Stomach (tissue), 9 donors: ENCODE results near the gene TRAK1. TPM values are rescaled to one million over a fixed set of nuclear protein-coding genes. Genes with fewer than 3 reads are reported as not detected.

Source experiments
- DNase-seq, 2 donors: peaks; one replicate each; pipeline versions ENCODE4 v3.0.0 to v3.0.0-alpha.2; 2013 to 2019
- H3K27ac ChIP-seq, 5 donors: fragments of 200-600 bp in 4 of 5; sonication (generic) in 4 of 5; one replicate each; pipeline ENCODE4 v1.5.1; 2013 to 2019; ENCODE audit warnings: mild to moderate bottlenecking in 1 of 5, moderate library complexity in 1 of 5
- H3K27me3 ChIP-seq, 3 donors: fragments of 200-600 bp; sonication (generic); one replicate each; pipeline ENCODE4 v1.5.1; 2017 to 2019; ENCODE audit warnings: mixed run types in 1 of 3
- H3K36me3 ChIP-seq, 4 donors: fragments of 200-600 bp; sonication (generic); 1 replicate in 3 of 4; 2 replicates in 1 of 4; pipeline ENCODE4 v1.5.1; 2016 to 2019
- H3K4me1 ChIP-seq, 4 donors: fragments of 200-600 bp; sonication (generic); one replicate each; pipeline ENCODE4 v1.5.1; 2016 to 2019
- H3K4me3 ChIP-seq, 4 donors: fragments of 200-600 bp; sonication (generic) in 3 of 4; one replicate each; pipeline ENCODE4 v1.5.1; 2016 to 2019; ENCODE audit warnings: mild to moderate bottlenecking in 1 of 4
- H3K9me3 ChIP-seq, 4 donors: fragments of 200-600 bp; sonication (generic); one replicate each; pipeline ENCODE4 v1.5.1; 2016 to 2019
- EP300 ChIP-seq: sonication (generic); formaldehyde crosslinking; IDR thresholded peaks from one replicate; pipeline ENCODE4 v1.6.1; 2017; ENCODE audit warnings: antibody characterized with exemption
- POLR2A ChIP-seq, 4 donors: fragments of 450-650 bp; IDR thresholded peaks; one replicate each; pipeline ENCODE4 v1.6.1; 2016; ENCODE audit warnings: antibody characterized with exemption in 4 of 4, control low read depth in 2 of 4, mild to moderate bottlenecking in 1 of 4, moderate library complexity in 1 of 4
- POLR2AphosphoS5 ChIP-seq, 3 donors: sonication (generic); formaldehyde crosslinking; IDR thresholded peaks; one replicate each; pipeline ENCODE4 v1.6.1; 2016; ENCODE audit warnings: antibody characterized with exemption in 3 of 3
- WGBS, 5 donors: extraction: QIAGEN DNeasy Blood & Tissue Kit in 3 of 5; methylation state at CpG; one replicate each; pipeline versions ENCODE4 v1.1.5 to v1.1.7; 2013 to 2018; 5-methylcytosine and 5-hydroxymethylcytosine counted together
- intact Hi-C: fragments of 100-400 bp; cut with DNase I; formaldehyde crosslinking; loops from one replicate; pipeline ENCODE4 v1.15.1; 2023; ENCODE audit warnings: low total_unique reads
- polyA plus RNA-seq, 3 donors: library from polyadenylated mRNA; stranded (reverse); fragments of 200-250 nt; gene quantifications; one replicate each; pipeline ENCODE4 v1.2.3, GENCODE V29; 2013
- total RNA-seq, 5 donors: library from RNA; depleted of rRNA; stranded (reverse); fragments of >200 nt; gene quantifications; one replicate each; pipeline versions ENCODE4 v1.1.0 to v1.2.3, GENCODE V29; 2014 to 2016
- TF ChIP-seq, protein P1 (sequence below), 7 experiments: fragments of 450-650 bp in 4 of 7; fragments of 200-600 bp in 3 of 7; sonication (generic) in 3 of 7; IDR thresholded peaks; one replicate each; pipeline ENCODE4 v1.5.1; 2016 to 2019; ENCODE audit warnings: antibody characterized with exemption in 7 of 7, control low read depth in 2 of 7, mild to moderate bottlenecking in 1 of 7
- donor health status: healthy with polysubstance abuse.
- donor health status: Bipolar disorder and iron deficiency.
- donor health status: healthy.

TRAK1 gene
- total and polyA plus RNA-seq, 8 donors, result 17.2 to 328 (median 86.0) TPM

DNA sequence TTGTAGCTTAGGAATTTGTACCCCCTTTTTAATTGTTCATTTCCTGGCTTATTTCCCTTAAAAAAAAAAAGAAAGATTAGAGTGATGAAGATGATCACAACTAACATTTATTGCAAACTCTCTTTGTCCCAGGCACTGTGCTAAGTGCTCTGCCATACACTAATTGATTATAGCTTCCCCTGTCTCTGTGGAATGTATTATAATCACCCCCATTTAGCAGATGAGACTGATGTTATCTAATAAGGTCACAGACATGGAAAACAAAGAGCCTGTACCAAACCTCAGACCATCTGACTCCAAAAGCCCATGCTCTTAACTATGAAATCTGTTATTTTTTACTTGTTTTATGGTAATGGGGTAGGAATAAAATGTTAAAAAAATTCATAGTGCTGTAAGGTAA is 53.1 kb downstream of the TRAK1 start:
- DNase-seq, result no peak

DNA sequence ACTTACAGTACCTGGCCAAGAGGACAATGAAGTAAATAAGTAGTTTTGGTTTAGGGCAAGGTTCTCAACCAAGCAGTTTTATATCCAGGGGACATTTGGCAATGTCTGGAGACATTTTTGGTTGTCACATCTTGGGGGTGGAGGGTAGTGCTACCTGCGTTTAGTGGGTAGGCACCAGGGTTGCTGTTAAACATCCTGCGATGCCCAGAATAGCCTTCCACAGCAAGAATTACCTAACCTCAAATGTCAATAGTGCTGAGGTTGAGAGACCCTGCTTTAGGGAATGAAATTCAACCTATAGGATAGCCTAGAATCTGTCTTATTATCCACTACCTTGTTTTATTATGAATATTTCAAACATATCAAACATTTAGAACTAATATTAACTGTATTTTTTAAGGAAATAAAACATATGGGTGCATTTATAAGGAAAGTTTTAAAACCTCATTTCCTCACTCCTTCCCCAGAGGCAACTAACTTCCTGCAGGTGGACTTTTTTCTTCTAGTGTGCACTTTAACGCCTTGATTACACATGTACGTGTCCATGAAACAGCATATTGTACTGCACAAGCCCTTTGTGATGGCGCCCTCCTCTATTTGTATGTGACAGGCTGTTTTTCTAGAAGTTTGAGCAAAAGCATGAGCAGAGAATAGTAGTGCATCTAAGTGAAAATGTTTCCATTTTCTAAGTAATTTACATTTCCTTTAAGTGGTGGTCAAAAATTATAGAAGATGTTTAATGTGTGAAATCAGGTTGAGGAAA is 57.1 kb downstream of the TRAK1 start:
- Histone ChIP-seq H3K27ac (peak overlapping the region in 1 of 5 donors; percentile 14), H3K4me1 (peaks cover 20 to 49% (median 37%) of the 10 kb centered on the region in 4 donors), H3K4me3 (no peak overlapping the region), H3K9me3 (no peaks in the 10 kb centered on the region), H3K36me3 (no peaks in the 10 kb centered on the region), H3K27me3 (no peaks in the 10 kb centered on the region)
- TF ChIP-seq POLR2A (IDR thresholded peaks at IDR 0.05), result no peak
- TF ChIP-seq, protein P1, sequence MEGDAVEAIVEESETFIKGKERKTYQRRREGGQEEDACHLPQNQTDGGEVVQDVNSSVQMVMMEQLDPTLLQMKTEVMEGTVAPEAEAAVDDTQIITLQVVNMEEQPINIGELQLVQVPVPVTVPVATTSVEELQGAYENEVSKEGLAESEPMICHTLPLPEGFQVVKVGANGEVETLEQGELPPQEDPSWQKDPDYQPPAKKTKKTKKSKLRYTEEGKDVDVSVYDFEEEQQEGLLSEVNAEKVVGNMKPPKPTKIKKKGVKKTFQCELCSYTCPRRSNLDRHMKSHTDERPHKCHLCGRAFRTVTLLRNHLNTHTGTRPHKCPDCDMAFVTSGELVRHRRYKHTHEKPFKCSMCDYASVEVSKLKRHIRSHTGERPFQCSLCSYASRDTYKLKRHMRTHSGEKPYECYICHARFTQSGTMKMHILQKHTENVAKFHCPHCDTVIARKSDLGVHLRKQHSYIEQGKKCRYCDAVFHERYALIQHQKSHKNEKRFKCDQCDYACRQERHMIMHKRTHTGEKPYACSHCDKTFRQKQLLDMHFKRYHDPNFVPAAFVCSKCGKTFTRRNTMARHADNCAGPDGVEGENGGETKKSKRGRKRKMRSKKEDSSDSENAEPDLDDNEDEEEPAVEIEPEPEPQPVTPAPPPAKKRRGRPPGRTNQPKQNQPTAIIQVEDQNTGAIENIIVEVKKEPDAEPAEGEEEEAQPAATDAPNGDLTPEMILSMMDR (IDR thresholded peaks at IDR 0.05), result no peak
- no peak for TF ChIP-seq POLR2AphosphoS5 (IDR thresholded peaks at IDR 0.05)
- TF ChIP-seq EP300, result no peak
- intact Hi-C loops, result no loop called here
- WGBS, 5 donors, result 48 to 58% (median 54%) methylated on average over 5 of the region's 5 CpGs
- peak in 1 of 2 donors; percentile 52 for DNase-seq

More for the DNA sequence above, 53.1 kb downstream of the TRAK1 start:
- no peak overlapping the region for H3K4me3 ChIP-seq
- H3K27ac ChIP-seq, result no peak overlapping the region
- TF ChIP-seq EP300 (no peak), POLR2A (IDR thresholded peaks at IDR 0.05) (no peak), POLR2AphosphoS5 (IDR thresholded peaks at IDR 0.05) (no peak)
- TF ChIP-seq, protein P1 (IDR thresholded peaks at IDR 0.05), result no peak
- intact Hi-C loops, result no loop called here
- no peaks in the 10 kb centered on the region for H3K9me3 ChIP-seq
- H3K4me1 ChIP-seq, result peaks cover 9 to 24% (median 16%) of the 10 kb centered on the region in 4 donors
- H3K27me3 ChIP-seq, result no peaks in the 10 kb centered on the region
- H3K36me3 ChIP-seq, result peaks cover 0 to 3% (median 0%) of the 10 kb centered on the region in 4 donors

DNA sequence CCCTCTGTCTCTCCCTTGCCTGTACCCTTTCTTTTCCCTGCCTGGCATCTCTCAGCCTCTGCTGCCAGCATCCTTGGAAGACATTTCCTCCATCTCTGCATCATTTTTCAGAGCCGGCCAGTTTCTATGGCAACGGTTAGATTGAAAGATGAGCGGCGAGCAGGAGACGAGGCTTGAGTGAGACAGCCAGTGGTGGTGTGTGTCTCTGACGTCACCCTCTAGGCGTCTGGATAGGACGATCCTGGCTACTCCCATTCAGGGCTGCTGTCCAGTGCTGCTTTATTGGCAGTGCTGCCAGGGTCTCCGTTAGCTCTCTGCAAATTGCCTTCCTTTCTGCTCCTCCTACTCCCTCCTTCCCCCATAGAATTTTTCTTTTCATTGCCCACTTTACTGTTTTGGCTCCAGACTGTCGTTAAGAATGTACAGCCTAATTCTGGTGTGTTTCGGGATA is 57.9 kb downstream of the TRAK1 start:
- DNase-seq, result peak; percentile 40 to 93
- TF ChIP-seq POLR2AphosphoS5 (IDR thresholded peaks at IDR 0.05), result no peak
- no peak for TF ChIP-seq EP300
- TF ChIP-seq POLR2A (IDR thresholded peaks at IDR 0.05), result no peak
- TF ChIP-seq, protein P1 (IDR thresholded peaks at IDR 0.05), result no peak
- Histone ChIP-seq H3K27ac (peak overlapping the region in 3 of 5 donors; percentile 16 to 50 (median 27)), H3K9me3 (no peaks in the 10 kb centered on the region), H3K27me3 (no peaks in the 10 kb centered on the region), H3K4me1 (peaks cover 20 to 49% (median 34%) of the 10 kb centered on the region in 4 donors), H3K36me3 (no peaks in the 10 kb centered on the region), H3K4me3 (no peak overlapping the region)
- intact Hi-C loops, result no loop called here
- 44 to 59% (median 52%) methylated on average over 11 of the region's 11 CpGs for WGBS, 5 donors

DNA sequence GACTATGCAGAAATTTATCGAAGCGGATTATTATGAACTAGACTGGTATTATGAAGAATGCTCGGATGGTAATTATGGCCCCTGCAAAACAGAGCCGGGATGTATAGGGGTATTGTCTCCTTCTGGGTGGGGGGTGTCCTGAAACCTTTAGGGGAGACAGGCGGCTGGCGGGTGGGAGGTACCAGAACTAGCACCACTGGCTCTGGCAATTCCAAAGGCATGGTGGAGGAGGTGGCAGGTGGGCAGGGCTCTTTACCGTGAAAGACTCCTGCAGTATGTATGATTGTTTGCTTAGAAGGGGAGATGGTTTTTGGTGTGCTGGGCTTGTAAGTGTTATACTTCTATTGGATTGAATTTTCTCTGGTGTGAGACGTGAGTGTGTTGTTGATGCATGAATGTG is 58.4 kb downstream of the TRAK1 start:
- DNase-seq, result no peak
- H3K4me1 ChIP-seq, result peaks cover 20 to 49% (median 34%) of the 10 kb centered on the region in 4 donors
- H3K27ac ChIP-seq, result peak overlapping the region; percentile 16 to 59 (median 48)
- no peaks in the 10 kb centered on the region for H3K36me3 ChIP-seq
- 74 to 82% (median 78%) methylated on average over 8 of the region's 8 CpGs for WGBS, 5 donors
- intact Hi-C loops, result no loop called here
- H3K4me3 ChIP-seq, result no peak overlapping the region
- no peaks in the 10 kb centered on the region for H3K27me3 ChIP-seq
- TF ChIP-seq EP300 (no peak), POLR2AphosphoS5 (IDR thresholded peaks at IDR 0.05) (no peak), POLR2A (IDR thresholded peaks at IDR 0.05) (no peak)
- TF ChIP-seq, protein P1 (IDR thresholded peaks at IDR 0.05), result no peak
- H3K9me3 ChIP-seq, result no peaks in the 10 kb centered on the region
